GM13977 (cell line): Measurements from ENCODE around the gene RAB17.

Experiments used
- DNase-seq: peaks from one replicate; pipeline ENCODE4 v3.0.0; 2012; ENCODE audit warnings: low spot score
- CTCF ChIP-seq: IDR thresholded peaks from 2 replicates; pipeline ENCODE4 v1.5.1; 2012; ENCODE audit warnings: mild to moderate bottlenecking, control low read depth; ENCODE audit not compliant: insufficient read depth; ENCODE audit errors: extremely low read depth, missing control alignments
- in situ Hi-C: fragments of 300-500 bp; cut with MboI; formaldehyde crosslinking; loops from one replicate; pipeline ENCODE4 v1.12.0; 2022; ENCODE audit warnings: low sequenced_read_pairs, low pct_unique_long_range_greater_than_20kb, mixed read lengths, inconsistent platforms; ENCODE audit not compliant: unreplicated experiment

The RAB17 gene

GRCh38 chr2:237603718-237604362, 13.3 kb upstream of the RAB17 start:
- in situ Hi-C loops = no loop called here
- DNase-seq = peak; percentile 53
- TF ChIP-seq CTCF = no peak

GRCh38 chr2:237603049-237603717, 12.6 kb upstream of the RAB17 start:
- in situ Hi-C loops = no loop called here
- no peak for TF ChIP-seq CTCF
- no peak for DNase-seq

- DNase-seq = no peak
- TF ChIP-seq CTCF = no peak
- in situ Hi-C loops = no loop called here
Measured at GRCh38 chr2:237602409-237602808, 11.9 kb upstream of the RAB17 start.

GRCh38 chr2:237601453-237602116, 11.1 kb upstream of the RAB17 start:
- in situ Hi-C loops = no loop called here
- DNase-seq = no peak
- no peak for TF ChIP-seq CTCF

- in situ Hi-C loops = no loop called here
- no peak for TF ChIP-seq CTCF
- DNase-seq = no peak
Measured at GRCh38 chr2:237600205-237600846, 9.8 kb upstream of the RAB17 start.

- in situ Hi-C loops = no loop called here
- TF ChIP-seq CTCF = no peak
- no peak for DNase-seq
Measured at GRCh38 chr2:237599465-237600110, 9.1 kb upstream of the RAB17 start.
